ENCODE measurements around the gene MAPKAP1. TPM values are rescaled to one million over a fixed set of nuclear protein-coding genes. Genes with fewer than 3 reads are reported as not detected.

Gene MAPKAP1
- total and polyA plus RNA-seq, 3 experiments from 2014 or later, result 64.7 to 119 (median 111) TPM

GRCh38 chr9:125513668-125514413, 193.2 kb downstream of the MAPKAP1 start:
- POLR2A ChIA-PET, result no interaction called here
- no peak overlapping the region for H3K4me3 ChIP-seq (ENCODE audit: low read length)
- Mint-ChIP-seq H3K4me3 (peak overlapping the region in 5 of 7 donors; percentile 8 to 69 (median 58)), H3K36me3 (peaks cover 0 to 15% (median 12%) of the 10 kb centered on the region in 3 donors), H3K27me3 (no peaks in the 10 kb centered on the region), H3K4me1 (peaks cover 18 to 35% (median 19%) of the 10 kb centered on the region in 3 donors), H3K9me3 (no peaks in the 10 kb centered on the region), H3K27ac (peak overlapping the region in 5 of 8 donors; percentile 39 to 86 (median 64))
- no peaks in the 10 kb centered on the region for H3K9me3 ChIP-seq (ENCODE audit: low read length)
- CTCF ChIA-PET, result no interaction called here
- DNase-seq, result no peak
- peaks cover 3% of the 10 kb centered on the region for H3K36me3 ChIP-seq (ENCODE audit: insufficient read depth, low read length)
- peak overlapping the region; percentile 14 for H3K27ac ChIP-seq (ENCODE audit: low read depth, low read length)
- H3K27me3 ChIP-seq (ENCODE audit: insufficient read depth, low read length, poor library complexity, severe bottlenecking), result no peaks in the 10 kb centered on the region
- H3K4me1 ChIP-seq (ENCODE audit: insufficient read depth, low read length), result no peaks in the 10 kb centered on the region

- Histone ChIP-seq H3K4me3 (ENCODE audit: low read length) (no peak overlapping the region), H3K36me3 (ENCODE audit: insufficient read depth, low read length) (peaks cover 3% of the 10 kb centered on the region), H3K27ac (ENCODE audit: low read depth, low read length) (peak overlapping the region; percentile 14), H3K4me1 (ENCODE audit: insufficient read depth, low read length) (no peaks in the 10 kb centered on the region), H3K9me3 (ENCODE audit: low read length) (no peaks in the 10 kb centered on the region), H3K27me3 (ENCODE audit: insufficient read depth, low read length, poor library complexity, severe bottlenecking) (no peaks in the 10 kb centered on the region)
- Mint-ChIP-seq H3K36me3 (peaks cover 0 to 14% (median 10%) of the 10 kb centered on the region in 3 donors), H3K4me3 (peak overlapping the region in 4 of 7 donors; percentile 25 to 69 (median 63)), H3K9me3 (no peaks in the 10 kb centered on the region), H3K27me3 (no peaks in the 10 kb centered on the region), H3K4me1 (peaks cover 18 to 35% (median 19%) of the 10 kb centered on the region in 3 donors), H3K27ac (peak overlapping the region in 3 of 8 donors; percentile 37 to 64 (median 39))
- no peak for DNase-seq
- POLR2A ChIA-PET, result no interaction called here
- CTCF ChIA-PET, result no interaction called here
These were observed 193.7 kb downstream of the MAPKAP1 start for GRCh38 chr9:125513303-125513667.

- Histone ChIP-seq H3K27ac (ENCODE audit: low read depth, low read length) (no peak overlapping the region), H3K36me3 (ENCODE audit: insufficient read depth, low read length) (peaks cover 3% of the 10 kb centered on the region), H3K4me1 (ENCODE audit: insufficient read depth, low read length) (no peaks in the 10 kb centered on the region), H3K9me3 (ENCODE audit: low read length) (no peaks in the 10 kb centered on the region), H3K27me3 (ENCODE audit: insufficient read depth, low read length, poor library complexity, severe bottlenecking) (no peaks in the 10 kb centered on the region), H3K4me3 (ENCODE audit: low read length) (no peak overlapping the region)
- Mint-ChIP-seq H3K4me1 (peaks cover 18 to 34% (median 19%) of the 10 kb centered on the region in 3 donors), H3K9me3 (no peaks in the 10 kb centered on the region), H3K27ac (no peak overlapping the region), H3K36me3 (peaks cover 0 to 15% (median 7%) of the 10 kb centered on the region in 3 donors), H3K4me3 (no peak overlapping the region), H3K27me3 (no peaks in the 10 kb centered on the region)
- no peak for DNase-seq
- ChIA-PET POLR2A (no interaction called here), CTCF (no interaction called here)
These were observed 195.0 kb downstream of the MAPKAP1 start for GRCh38 chr9:125511789-125512660.

GRCh38 chr9:125510980-125511379, 196.0 kb downstream of the MAPKAP1 start:
- Mint-ChIP-seq H3K27ac (peak overlapping the region in 1 of 8 donors; percentile 7), H3K27me3 (peaks cover 0 to 2% of the 10 kb centered on the region in 2 donors), H3K9me3 (no peaks in the 10 kb centered on the region), H3K4me3 (no peak overlapping the region), H3K36me3 (peaks cover 4 to 17% (median 5%) of the 10 kb centered on the region in 3 donors), H3K4me1 (peaks cover 18 to 27% (median 18%) of the 10 kb centered on the region in 3 donors)
- Histone ChIP-seq H3K4me3 (ENCODE audit: low read length) (no peak overlapping the region), H3K9me3 (ENCODE audit: low read length) (no peaks in the 10 kb centered on the region), H3K36me3 (ENCODE audit: insufficient read depth, low read length) (peaks cover 3% of the 10 kb centered on the region), H3K27me3 (ENCODE audit: insufficient read depth, low read length, poor library complexity, severe bottlenecking) (no peaks in the 10 kb centered on the region), H3K4me1 (ENCODE audit: insufficient read depth, low read length) (no peaks in the 10 kb centered on the region), H3K27ac (ENCODE audit: low read depth, low read length) (no peak overlapping the region)
- ChIA-PET CTCF (no interaction called here), POLR2A (no interaction called here)
- DNase-seq, result no peak

- no peak overlapping the region for H3K4me3 Mint-ChIP-seq
- peaks cover 0 to 2% of the 10 kb centered on the region in 2 donors for H3K27me3 Mint-ChIP-seq
- Histone ChIP-seq H3K27me3 (ENCODE audit: insufficient read depth, low read length, poor library complexity, severe bottlenecking) (no peaks in the 10 kb centered on the region), H3K4me3 (ENCODE audit: low read length) (no peak overlapping the region), H3K4me1 (ENCODE audit: insufficient read depth, low read length) (no peaks in the 10 kb centered on the region), H3K36me3 (ENCODE audit: insufficient read depth, low read length) (peaks cover 7% of the 10 kb centered on the region), H3K9me3 (ENCODE audit: low read length) (no peaks in the 10 kb centered on the region), H3K27ac (ENCODE audit: low read depth, low read length) (no peak overlapping the region)
- POLR2A ChIA-PET, result no interaction called here
- no peak for DNase-seq
- H3K27ac Mint-ChIP-seq, result peak overlapping the region in 1 of 8 donors; percentile 47
- peaks cover 9 to 27% (median 12%) of the 10 kb centered on the region in 3 donors for H3K36me3 Mint-ChIP-seq
- CTCF ChIA-PET, result no interaction called here
- peaks cover 8 to 17% (median 14%) of the 10 kb centered on the region in 3 donors for H3K4me1 Mint-ChIP-seq
- H3K9me3 Mint-ChIP-seq, result no peaks in the 10 kb centered on the region
These were observed 197.5 kb downstream of the MAPKAP1 start for GRCh38 chr9:125509476-125509875.

- no peaks in the 10 kb centered on the region for H3K9me3 Mint-ChIP-seq
- H3K36me3 Mint-ChIP-seq, result peaks cover 9 to 30% (median 11%) of the 10 kb centered on the region in 3 donors
- peaks cover 0 to 4% (median 4%) of the 10 kb centered on the region in 3 donors for H3K4me1 Mint-ChIP-seq
- peaks cover 0 to 2% of the 10 kb centered on the region in 2 donors for H3K27me3 Mint-ChIP-seq
- Histone ChIP-seq H3K36me3 (ENCODE audit: insufficient read depth, low read length) (peaks cover 7% of the 10 kb centered on the region), H3K4me3 (ENCODE audit: low read length) (no peak overlapping the region), H3K27ac (ENCODE audit: low read depth, low read length) (no peak overlapping the region), H3K27me3 (ENCODE audit: insufficient read depth, low read length, poor library complexity, severe bottlenecking) (no peaks in the 10 kb centered on the region), H3K9me3 (ENCODE audit: low read length) (no peaks in the 10 kb centered on the region), H3K4me1 (ENCODE audit: insufficient read depth, low read length) (no peaks in the 10 kb centered on the region)
- DNase-seq, result no peak
- CTCF ChIA-PET, result no interaction called here
- no peak overlapping the region for H3K4me3 Mint-ChIP-seq
- no peak overlapping the region for H3K27ac Mint-ChIP-seq
- POLR2A ChIA-PET, result no interaction called here
These were observed 198.8 kb downstream of the MAPKAP1 start for GRCh38 chr9:125508249-125508648.

GRCh38 chr9:125507226-125507625, 199.8 kb downstream of the MAPKAP1 start:
- CTCF ChIA-PET, result no interaction called here
- no peaks in the 10 kb centered on the region for H3K9me3 Mint-ChIP-seq
- POLR2A ChIA-PET, result no interaction called here
- no peak overlapping the region for H3K4me3 ChIP-seq (ENCODE audit: low read length)
- H3K9me3 ChIP-seq (ENCODE audit: low read length), result no peaks in the 10 kb centered on the region
- H3K4me1 ChIP-seq (ENCODE audit: insufficient read depth, low read length), result no peaks in the 10 kb centered on the region
- no peak for DNase-seq
- H3K27ac Mint-ChIP-seq, result no peak overlapping the region
- H3K4me1 Mint-ChIP-seq, result peaks cover 0 to 4% (median 4%) of the 10 kb centered on the region in 3 donors
- no peaks in the 10 kb centered on the region for H3K27me3 ChIP-seq (ENCODE audit: insufficient read depth, low read length, poor library complexity, severe bottlenecking)
- H3K27ac ChIP-seq (ENCODE audit: low read depth, low read length), result no peak overlapping the region
- H3K27me3 Mint-ChIP-seq, result peaks cover 0 to 2% of the 10 kb centered on the region in 2 donors
- H3K36me3 ChIP-seq (ENCODE audit: insufficient read depth, low read length), result peaks cover 7% of the 10 kb centered on the region
- no peak overlapping the region for H3K4me3 Mint-ChIP-seq
- peaks cover 9 to 35% (median 19%) of the 10 kb centered on the region in 3 donors for H3K36me3 Mint-ChIP-seq

- Histone ChIP-seq H3K36me3 (ENCODE audit: insufficient read depth, low read length) (peaks cover 4% of the 10 kb centered on the region), H3K4me3 (ENCODE audit: low read length) (no peak overlapping the region), H3K27me3 (ENCODE audit: insufficient read depth, low read length, poor library complexity, severe bottlenecking) (no peaks in the 10 kb centered on the region), H3K4me1 (ENCODE audit: insufficient read depth, low read length) (no peaks in the 10 kb centered on the region), H3K9me3 (ENCODE audit: low read length) (no peaks in the 10 kb centered on the region), H3K27ac (ENCODE audit: low read depth, low read length) (no peak overlapping the region)
- CTCF ChIA-PET, result no interaction called here
- H3K27me3 Mint-ChIP-seq, result peaks cover 0 to 2% of the 10 kb centered on the region in 2 donors
- peaks cover 13 to 41% (median 29%) of the 10 kb centered on the region in 3 donors for H3K36me3 Mint-ChIP-seq
- POLR2A ChIA-PET, result no interaction called here
- no peaks in the 10 kb centered on the region for H3K9me3 Mint-ChIP-seq
- no peak overlapping the region for H3K4me3 Mint-ChIP-seq
- no peak overlapping the region for H3K27ac Mint-ChIP-seq
- peaks cover 0 to 4% (median 4%) of the 10 kb centered on the region in 3 donors for H3K4me1 Mint-ChIP-seq
- no peak for DNase-seq
These were observed 201.0 kb downstream of the MAPKAP1 start for GRCh38 chr9:125505988-125506438.

Measured in CD8-positive, alpha-beta memory T cell (primary cell).